ENCODE data around the gene ACTRT3. TPM values are rescaled to one million over a fixed set of nuclear protein-coding genes. Genes with fewer than 3 reads are reported as not detected.

The ACTRT3 gene
- total and polyA plus RNA-seq, 2 experiments from 2014 or later = 2.9 to 5.2 TPM

DNA sequence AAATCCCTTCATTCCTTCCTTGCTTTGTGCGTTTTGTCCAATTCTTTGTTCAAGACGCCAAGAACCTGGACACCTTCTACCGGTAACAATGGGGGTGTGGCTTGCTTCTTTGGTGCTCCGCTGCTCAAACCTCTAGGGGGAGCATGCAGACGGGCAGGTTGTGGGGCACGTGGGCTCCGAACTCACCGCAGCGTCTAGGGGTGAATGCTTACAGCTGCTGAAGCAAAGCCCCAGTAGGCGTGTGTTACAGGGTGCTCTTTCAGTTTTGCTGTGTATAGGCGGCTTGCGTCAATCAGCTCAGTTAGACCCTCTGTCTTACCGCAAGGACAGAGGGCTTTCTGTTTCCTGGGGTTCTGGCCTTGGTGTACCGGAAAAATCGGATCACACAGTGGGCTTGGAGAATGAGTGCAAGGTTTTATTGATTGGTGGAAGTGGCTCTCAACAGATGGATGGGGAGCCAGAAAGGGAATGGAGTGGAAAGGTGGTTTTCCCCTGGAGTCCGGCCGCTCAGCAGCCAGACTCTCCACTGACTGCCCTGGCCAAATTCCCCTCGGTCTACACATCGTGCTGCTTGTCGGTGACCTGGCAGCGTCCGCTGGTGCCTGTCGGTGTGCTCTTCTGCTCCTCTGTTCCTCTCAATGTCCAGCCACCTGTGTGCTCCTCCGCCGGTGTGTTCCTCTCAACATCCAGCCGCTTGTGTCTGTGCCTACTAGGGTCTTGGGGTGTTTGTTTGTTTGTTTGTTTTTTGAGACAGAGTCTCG is 44.6 kb upstream of the ACTRT3 start (continued):
- TF ChIP-seq, protein P1, sequence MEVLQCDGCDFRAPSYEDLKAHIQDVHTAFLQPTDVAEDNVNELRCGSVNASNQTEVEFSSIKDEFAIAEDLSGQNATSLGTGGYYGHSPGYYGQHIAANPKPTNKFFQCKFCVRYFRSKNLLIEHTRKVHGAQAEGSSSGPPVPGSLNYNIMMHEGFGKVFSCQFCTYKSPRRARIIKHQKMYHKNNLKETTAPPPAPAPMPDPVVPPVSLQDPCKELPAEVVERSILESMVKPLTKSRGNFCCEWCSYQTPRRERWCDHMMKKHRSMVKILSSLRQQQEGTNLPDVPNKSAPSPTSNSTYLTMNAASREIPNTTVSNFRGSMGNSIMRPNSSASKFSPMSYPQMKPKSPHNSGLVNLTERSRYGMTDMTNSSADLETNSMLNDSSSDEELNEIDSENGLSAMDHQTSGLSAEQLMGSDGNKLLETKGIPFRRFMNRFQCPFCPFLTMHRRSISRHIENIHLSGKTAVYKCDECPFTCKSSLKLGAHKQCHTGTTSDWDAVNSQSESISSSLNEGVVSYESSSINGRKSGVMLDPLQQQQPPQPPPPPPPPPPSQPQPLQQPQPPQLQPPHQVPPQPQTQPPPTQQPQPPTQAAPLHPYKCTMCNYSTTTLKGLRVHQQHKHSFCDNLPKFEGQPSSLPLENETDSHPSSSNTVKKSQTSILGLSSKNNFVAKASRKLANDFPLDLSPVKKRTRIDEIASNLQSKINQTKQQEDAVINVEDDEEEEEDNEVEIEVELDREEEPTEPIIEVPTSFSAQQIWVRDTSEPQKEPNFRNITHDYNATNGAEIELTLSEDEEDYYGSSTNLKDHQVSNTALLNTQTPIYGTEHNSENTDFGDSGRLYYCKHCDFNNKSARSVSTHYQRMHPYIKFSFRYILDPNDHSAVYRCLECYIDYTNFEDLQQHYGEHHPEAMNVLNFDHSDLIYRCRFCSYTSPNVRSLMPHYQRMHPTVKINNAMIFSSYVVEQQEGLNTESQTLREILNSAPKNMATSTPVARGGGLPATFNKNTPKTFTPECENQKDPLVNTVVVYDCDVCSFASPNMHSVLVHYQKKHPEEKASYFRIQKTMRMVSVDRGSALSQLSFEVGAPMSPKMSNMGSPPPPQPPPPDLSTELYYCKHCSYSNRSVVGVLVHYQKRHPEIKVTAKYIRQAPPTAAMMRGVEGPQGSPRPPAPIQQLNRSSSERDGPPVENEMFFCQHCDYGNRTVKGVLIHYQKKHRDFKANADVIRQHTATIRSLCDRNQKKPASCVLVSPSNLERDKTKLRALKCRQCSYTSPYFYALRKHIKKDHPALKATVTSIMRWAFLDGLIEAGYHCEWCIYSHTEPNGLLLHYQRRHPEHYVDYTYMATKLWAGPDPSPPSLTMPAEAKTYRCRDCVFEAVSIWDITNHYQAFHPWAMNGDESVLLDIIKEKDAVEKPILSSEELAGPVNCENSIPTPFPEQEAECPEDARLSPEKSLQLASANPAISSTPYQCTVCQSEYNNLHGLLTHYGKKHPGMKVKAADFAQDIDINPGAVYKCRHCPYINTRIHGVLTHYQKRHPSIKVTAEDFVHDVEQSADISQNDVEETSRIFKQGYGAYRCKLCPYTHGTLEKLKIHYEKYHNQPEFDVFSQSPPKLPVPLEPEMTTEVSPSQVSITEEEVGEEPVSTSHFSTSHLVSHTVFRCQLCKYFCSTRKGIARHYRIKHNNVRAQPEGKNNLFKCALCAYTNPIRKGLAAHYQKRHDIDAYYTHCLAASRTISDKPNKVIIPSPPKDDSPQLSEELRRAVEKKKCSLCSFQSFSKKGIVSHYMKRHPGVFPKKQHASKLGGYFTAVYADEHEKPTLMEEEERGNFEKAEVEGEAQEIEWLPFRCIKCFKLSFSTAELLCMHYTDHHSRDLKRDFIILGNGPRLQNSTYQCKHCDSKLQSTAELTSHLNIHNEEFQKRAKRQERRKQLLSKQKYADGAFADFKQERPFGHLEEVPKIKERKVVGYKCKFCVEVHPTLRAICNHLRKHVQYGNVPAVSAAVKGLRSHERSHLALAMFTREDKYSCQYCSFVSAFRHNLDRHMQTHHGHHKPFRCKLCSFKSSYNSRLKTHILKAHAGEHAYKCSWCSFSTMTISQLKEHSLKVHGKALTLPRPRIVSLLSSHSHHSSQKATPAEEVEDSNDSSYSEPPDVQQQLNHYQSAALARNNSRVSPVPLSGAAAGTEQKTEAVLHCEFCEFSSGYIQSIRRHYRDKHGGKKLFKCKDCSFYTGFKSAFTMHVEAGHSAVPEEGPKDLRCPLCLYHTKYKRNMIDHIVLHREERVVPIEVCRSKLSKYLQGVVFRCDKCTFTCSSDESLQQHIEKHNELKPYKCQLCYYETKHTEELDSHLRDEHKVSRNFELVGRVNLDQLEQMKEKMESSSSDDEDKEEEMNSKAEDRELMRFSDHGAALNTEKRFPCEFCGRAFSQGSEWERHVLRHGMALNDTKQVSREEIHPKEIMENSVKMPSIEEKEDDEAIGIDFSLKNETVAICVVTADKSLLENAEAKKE (CRISPR knock-in tag; IDR thresholded peaks at IDR 0.05) = no peak

DNA sequence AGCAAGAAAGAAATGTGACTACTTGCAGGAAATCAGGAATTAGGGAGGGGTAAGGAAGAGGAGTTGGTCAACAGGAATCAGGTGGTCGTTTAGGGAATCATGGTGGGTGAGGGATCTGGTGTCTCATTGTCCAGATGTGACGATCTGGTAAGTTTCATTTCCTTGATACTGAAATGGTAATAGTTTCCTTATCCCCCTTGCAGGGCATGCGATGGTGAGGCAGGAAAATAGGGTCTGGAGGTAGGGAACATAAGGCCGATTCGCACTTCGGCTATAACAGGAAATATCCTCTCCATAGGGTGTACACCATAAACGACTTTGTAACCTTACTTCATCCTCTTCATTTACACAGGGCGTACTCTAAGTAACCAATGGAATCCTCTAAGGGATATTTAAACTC is 43.9 kb upstream of the ACTRT3 start:
- Histone ChIP-seq H2AFZ (peak overlapping the region; percentile 98), H3K9me2 (ENCODE audit: insufficient read depth) (no peaks in the 10 kb centered on the region), H3K4me3 (peak overlapping the region; percentile 81), H3K27me3 (ENCODE audit: insufficient read depth) (peaks cover 12% of the 10 kb centered on the region; the same call in 1 of the 2 replicates), H4K20me1 (replicated peaks; ENCODE audit: insufficient read depth) (no peaks in the 10 kb centered on the region), H3K4me1 (ENCODE audit: insufficient read depth) (peaks cover 20% of the 10 kb centered on the region), H3F3A (replicated peaks; ENCODE audit: low read depth) (no peaks in the 10 kb centered on the region), H3K27ac (ENCODE audit: low read depth) (no peak overlapping the region), H3K79me2 (replicated peaks; ENCODE audit: insufficient read depth) (no peaks in the 10 kb centered on the region), H3K4me2 (peak overlapping the region; percentile 96), H3K36me3 (ENCODE audit: insufficient read depth) (no peaks in the 10 kb centered on the region)
- DNase-seq (ENCODE audit: low spot score) (no peak), ATAC-seq (no peak)
- peak overlapping the region; percentile 78 for H3K4me3 Mint-ChIP-seq
- H3K36me3 Mint-ChIP-seq (ENCODE audit: low read depth) = no peaks in the 10 kb centered on the region
- TF ChIP-seq ZNF114 (CRISPR knock-in tag; IDR thresholded peaks at IDR 0.05) (no peak), POLR2AphosphoS5 (IDR thresholded peaks at IDR 0.05; ENCODE audit: low read depth) (no peak), JUNB (IDR thresholded peaks at IDR 0.05; ENCODE audit: unreplicated experiment) (no peak), STAT1 (IDR thresholded peaks at IDR 0.05; ENCODE audit: unreplicated experiment) (no peak), NANOG (IDR thresholded peaks at IDR 0.05; ENCODE audit: borderline replicate concordance) (no peak), CREB1 (CRISPR knock-in tag; IDR thresholded peaks at IDR 0.05; ENCODE audit: low read depth) (no peak), EZH2 (IDR thresholded peaks at IDR 0.05; ENCODE audit: low read depth, unreplicated experiment) (no peak)
- TF ChIP-seq, protein P2, sequence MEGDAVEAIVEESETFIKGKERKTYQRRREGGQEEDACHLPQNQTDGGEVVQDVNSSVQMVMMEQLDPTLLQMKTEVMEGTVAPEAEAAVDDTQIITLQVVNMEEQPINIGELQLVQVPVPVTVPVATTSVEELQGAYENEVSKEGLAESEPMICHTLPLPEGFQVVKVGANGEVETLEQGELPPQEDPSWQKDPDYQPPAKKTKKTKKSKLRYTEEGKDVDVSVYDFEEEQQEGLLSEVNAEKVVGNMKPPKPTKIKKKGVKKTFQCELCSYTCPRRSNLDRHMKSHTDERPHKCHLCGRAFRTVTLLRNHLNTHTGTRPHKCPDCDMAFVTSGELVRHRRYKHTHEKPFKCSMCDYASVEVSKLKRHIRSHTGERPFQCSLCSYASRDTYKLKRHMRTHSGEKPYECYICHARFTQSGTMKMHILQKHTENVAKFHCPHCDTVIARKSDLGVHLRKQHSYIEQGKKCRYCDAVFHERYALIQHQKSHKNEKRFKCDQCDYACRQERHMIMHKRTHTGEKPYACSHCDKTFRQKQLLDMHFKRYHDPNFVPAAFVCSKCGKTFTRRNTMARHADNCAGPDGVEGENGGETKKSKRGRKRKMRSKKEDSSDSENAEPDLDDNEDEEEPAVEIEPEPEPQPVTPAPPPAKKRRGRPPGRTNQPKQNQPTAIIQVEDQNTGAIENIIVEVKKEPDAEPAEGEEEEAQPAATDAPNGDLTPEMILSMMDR (conservative IDR thresholded peaks at IDR 0.05; ENCODE audit: low read depth in 2 of 2) = no peak
- peaks cover 18% of the 10 kb centered on the region for H3K27me3 Mint-ChIP-seq (ENCODE audit: insufficient read depth, low read depth, poor library complexity)
- peaks cover 13% of the 10 kb centered on the region; the same call in 2 of the 3 replicates for H3K9me3 Mint-ChIP-seq
- H3K27ac Mint-ChIP-seq = no peak overlapping the region
- peaks cover 25% of the 10 kb centered on the region for H3K4me1 Mint-ChIP-seq

Measured in GM23338 (cell line).